HG03196 (cell line): ENCODE measurements around the gene DST.
A peak's percentile ranks its signal among the peaks of the same experiment; 100 is the strongest.
"Not testable (repeated sequence)": the region's sequence is repeated elsewhere in the genome, so short reads cannot be mapped to it uniquely, and the experiment has no call there.

Experiments used
- ATAC-seq: cut with Tn5 transposase; IDR thresholded peaks from one replicate; pipeline ENCODE4 v1.9.1; 2021; ENCODE audit not compliant: unreplicated experiment

Gene DST

GRCh38 chr6:56574292-56574691, 68.4 kb downstream of the DST start:
- no peak for ATAC-seq

- no peak for ATAC-seq
Measured at GRCh38 chr6:56573624-56574023, 69.1 kb downstream of the DST start.

DNA sequence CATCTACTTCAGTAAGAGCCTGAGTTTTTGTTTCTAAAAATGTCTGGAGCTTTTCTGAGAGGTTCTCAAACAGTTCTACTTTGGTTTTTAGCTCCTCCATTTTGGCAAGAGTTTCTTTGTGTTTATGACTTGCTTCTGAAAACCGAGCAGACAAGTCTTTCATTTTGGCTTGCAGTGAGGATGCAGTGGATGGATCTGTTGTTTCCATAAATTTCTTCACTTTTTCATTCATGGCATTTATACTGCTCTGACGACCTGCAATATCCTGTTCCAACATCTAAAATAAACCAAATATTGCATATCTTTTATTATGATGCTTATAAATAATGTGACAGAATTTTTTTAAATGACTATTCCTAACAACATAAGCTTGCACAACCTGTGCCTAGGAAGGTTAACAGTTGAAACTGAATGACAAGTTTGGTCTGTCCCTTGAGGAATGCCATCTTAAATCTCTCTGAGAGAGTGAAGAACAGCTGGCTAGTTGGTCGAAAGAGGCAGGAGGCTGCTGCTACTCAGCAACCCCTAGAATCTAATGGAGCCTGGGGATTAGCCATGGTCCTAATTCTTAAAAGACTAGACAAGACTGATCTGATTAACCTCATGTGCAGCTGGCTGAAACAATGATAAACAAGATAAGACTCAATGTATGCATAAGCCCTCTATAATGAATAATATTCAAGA, 69.8 kb downstream of the DST start:
- ATAC-seq = no peak

DNA sequence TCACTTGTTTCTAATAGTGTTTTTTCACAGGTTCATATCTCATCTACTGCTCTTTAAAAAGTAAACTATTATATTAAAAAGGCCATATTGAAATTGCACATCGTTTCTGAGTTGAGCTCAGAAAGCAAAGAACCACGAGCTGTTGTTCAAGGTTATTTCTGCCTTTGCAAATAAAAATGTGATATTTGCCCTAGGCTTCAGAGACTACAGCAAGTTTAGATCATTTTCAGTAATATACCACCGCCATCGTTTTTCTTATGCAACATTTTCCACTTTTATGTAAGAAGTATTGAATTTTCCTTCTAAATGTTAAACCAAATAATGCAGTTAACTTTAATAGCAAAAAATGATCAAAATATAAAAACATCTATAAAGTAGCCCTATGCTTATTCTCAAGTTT, 71.1 kb downstream of the DST start:
- no peak for ATAC-seq

DNA sequence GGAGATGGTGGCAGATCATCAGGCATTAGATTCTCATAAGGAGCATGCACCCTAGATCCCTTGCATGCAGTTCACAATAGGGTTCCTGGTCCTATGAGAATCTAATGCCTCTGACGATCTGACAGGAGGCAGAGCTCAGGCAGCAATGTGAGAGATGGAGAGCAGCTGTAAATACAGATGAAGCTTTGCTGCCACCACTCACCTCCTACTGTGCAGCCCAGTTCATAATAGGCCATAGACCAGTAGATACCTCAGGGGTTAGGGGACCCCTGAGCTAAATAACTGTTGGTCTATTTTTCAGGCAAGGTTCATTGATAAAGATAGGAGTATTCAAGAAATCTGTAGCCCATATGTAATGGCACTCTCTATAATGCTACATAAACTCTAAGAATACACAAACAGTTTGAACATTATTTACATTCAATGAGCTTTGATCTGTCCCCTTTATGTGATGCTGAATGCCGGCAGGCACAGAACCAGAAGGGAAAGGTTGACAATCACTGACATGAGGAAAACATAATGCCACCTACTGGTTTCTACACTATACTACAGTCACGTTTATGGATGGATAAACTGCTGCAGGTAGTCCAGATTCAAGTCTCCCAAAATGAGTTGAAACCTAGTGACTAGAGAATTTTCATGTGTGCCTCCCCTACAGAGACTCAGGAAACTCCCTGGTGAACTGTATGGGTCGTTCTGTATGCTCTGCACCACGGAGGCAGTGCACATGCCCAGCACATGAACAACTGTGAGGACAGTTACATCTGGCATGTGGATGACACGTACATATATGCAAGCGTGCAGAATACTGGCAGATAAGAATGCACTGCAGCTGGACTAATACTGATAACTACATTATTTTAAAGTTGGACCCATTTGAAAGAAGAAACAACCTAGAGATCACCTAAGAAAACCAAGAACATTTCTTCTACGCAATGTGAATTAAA, 72.0 kb downstream of the DST start:
- no peak for ATAC-seq

DNA sequence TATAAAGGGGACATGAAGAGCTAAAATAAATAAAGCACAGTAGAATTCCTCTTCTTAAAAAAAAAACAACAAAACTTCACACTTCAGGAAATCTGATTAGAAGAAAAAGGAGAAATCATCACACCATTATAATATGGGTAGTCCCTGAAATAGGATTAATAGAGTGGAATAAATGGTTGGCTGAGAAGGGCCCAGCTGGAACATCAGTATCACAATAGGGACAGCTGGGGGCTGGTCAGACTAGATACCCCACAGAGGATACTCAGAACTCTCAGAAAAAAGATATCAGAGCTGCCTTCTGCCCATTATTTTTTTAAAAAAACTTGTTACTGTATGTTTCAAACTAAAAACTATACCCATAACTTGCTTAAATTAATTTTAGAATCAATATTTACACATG, 75.2 kb downstream of the DST start:
- ATAC-seq = no peak

DNA sequence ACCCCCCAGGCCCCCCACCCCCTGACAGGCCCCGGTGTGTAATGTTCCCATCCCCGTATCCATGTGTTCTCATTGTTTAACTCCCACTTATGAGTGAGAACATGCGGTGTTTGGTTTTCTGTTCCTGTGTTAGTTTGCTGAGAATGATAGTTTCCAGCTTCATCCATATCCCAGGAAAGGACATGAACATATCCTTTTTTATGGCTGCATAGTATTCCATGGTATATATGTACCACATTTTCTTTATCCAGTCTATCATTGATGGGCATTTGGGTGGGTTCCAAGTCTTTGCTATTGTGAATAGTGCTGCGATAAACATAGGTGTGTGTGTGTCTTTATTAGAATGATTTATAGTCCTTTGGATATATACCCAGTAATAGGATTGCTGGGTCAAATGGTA, 80.0 kb downstream of the DST start:
- ATAC-seq = not testable (repeated sequence)

DNA sequence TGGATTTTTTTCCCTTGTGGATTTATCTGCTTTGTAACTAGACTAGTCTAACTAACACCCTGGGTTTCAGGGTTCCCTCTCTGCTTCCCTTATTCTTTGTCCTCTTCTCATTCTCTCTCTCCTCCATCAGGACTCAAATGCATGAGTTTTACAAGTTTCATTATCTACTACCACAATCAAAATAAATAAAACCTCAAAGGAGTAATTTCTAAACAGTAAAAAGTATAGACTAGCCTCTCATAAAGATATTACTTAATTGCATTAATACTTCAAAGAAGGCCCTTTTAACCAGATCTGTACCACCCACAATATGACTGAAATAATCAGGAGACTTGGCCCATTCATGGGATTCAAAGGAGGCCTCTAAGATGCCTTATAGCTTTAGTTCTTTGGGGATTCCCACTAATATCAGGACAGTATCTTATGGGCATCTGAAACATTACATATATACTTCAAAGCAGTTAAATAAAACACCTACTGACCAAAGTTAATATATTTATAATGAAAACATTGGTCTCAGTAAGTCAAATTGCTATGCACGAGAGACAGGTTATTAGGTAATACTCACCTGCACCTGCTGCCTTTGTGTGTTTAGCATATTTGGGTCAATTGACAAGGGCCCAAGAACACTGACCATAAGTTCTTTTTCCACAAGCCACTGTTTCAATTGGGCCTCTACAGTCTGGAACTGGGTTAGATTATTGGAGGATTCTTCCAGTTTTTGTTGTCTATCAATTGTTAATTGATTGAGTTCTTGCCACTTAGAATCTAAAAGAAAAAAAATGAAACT, 85.7 kb downstream of the DST start:
- no peak for ATAC-seq

DNA sequence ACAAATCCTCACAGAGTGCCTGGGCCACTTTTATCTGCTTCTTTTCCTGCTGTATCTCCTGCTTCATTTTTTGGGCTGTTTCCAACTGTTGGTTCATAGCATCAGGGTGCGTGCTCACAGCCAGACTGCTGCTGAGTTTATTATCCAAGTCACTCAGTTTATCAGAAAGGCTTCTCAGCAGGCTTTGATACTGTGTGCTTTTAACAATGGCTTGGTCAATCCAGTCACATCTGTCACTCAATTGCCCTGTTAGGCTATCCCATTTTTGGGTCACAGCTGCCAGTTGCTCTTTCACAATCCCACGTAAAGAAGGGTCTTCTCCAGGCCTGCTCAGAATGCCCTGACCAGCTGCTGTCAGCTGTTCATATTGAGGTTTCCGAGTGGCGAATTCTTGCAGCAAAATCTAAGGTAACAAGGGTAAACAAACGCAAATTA, 87.2 kb downstream of the DST start:
- no peak for ATAC-seq

DNA sequence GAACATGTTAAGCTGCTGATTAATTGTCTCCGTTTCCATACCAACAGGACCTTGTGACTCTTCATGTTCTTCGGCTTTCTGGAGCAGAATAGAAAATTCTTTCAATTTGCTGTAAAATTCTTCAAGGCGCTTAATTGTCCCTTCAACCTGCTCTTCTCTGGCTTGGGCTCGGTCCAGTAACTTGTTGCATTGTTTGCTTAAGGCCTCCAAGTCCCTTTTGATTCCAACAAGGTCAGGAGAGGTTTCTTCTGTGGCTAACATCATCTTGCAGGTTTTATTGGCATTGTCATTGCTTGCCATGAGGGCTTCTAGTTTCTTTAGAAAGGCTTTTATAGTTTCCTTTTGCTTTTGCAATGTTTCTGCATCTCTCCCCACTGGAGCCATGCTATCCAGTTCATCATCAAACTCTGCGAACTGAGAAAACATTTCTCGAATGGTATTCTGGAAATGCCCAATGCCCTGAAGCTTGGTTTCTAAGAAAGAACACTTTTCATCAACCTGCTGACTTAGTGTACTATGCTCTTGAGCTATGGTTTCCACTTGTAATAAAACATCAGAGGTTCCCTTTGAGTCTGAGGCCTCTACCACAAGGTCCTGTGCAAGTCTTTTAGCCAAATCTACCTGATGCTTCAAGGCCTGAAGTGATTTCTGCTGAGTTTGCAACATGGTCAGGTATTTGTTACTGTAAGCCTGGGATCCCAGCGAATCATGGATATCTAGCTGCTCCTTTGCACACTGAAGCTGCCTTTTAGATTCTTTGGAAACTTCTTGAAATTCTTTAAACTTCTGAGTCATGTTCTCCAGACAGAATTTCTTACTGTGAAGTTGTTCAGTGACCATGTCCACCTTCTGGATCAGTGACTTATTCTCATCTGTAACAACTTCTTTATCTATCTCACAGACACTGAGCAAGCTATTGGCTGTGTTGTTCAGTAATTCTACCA, 90.2 kb downstream of the DST start:
- no peak for ATAC-seq

- ATAC-seq = no peak
Measured at GRCh38 chr6:56551409-56552120, 91.1 kb downstream of the DST start.

GRCh38 chr6:56550301-56550700, 92.4 kb downstream of the DST start:
- ATAC-seq = no peak

GRCh38 chr6:56549014-56549413, 93.7 kb downstream of the DST start:
- ATAC-seq = no peak

GRCh38 chr6:56547687-56548086, 95.0 kb downstream of the DST start:
- no peak for ATAC-seq

GRCh38 chr6:56542364-56543331, 100.0 kb downstream of the DST start:
- ATAC-seq = peak; percentile 97

DNA sequence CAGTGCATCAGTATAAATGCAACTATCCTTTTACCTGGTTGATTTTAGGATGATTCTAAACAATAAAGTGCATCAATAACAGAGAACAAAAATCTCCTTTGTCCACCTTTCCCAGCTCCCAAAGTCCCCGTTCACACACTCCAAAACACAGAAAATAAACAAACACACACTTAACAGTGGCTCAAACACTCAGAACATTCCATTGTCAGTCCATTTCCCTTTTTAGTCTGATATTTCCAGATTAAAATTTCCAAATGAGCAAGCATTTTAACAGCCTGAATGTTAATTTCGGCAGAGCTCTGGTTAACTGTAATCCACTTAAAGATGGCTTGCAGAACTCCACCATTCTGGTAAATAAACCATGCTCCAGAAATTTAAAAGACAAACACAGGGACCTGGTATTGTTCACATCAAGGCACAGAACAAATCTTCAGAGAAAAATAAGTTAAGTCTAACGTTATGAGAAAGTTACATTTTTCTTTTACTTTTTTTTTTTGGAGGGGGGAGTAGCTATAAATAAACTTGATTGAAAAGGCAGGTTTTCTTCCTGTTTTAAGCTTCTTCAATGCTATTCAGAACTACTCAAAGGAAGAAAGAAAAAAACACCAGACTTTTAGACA, 100.8 kb downstream of the DST start:
- ATAC-seq = no peak

- no peak for ATAC-seq
Measured at GRCh38 chr6:56541030-56541600, 101.6 kb downstream of the DST start.
